ENCODE measurements around the gene IRF8.

IRF8 gene

GRCh38 chr16:85901110-85901509 is 2.1 kb downstream of the IRF8 start:
- Histone ChIP-seq H3K4me3 (ENCODE audit: insufficient read depth in 1 of 2, low read depth in 1 of 2, low read length in 2 of 2) (no peak overlapping the region), H2AK5ac (ENCODE audit: low read length, severe bottlenecking) (no peak overlapping the region), H3K4ac (ENCODE audit: low read depth in 1 of 2, low read length in 2 of 2) (no peak overlapping the region), H2BK5ac (ENCODE audit: low read depth, low read length, poor library complexity, severe bottlenecking) (no peak overlapping the region), H4K8ac (ENCODE audit: low read length) (no peak overlapping the region), H3K4me1 (ENCODE audit: control insufficient read depth, insufficient read depth, low read depth, low read length) (peaks cover 9% of the 10 kb centered on the region), H3K36me3 (ENCODE audit: control insufficient read depth in 1 of 2, insufficient read depth in 2 of 2, low read depth in 1 of 2, low read length in 2 of 2) (peaks cover 0 to 2% of the 10 kb centered on the region in 2 experiments), H3K27ac (ENCODE audit: low read length, poor library complexity, severe bottlenecking) (no peak overlapping the region), H2BK120ac (ENCODE audit: low read depth, low read length) (no peak overlapping the region), H3K4me2 (ENCODE audit: low read length, poor library complexity, severe bottlenecking) (no peak overlapping the region), H4K91ac (ENCODE audit: low read length) (no peak overlapping the region), H3K23ac (ENCODE audit: low read length in 2 of 2) (no peak overlapping the region), H2AFZ (ENCODE audit: low read depth, low read length) (no peak overlapping the region), H3K18ac (ENCODE audit: low read depth in 1 of 2, low read length in 2 of 2) (no peak overlapping the region), H2BK15ac (ENCODE audit: low read depth, poor library complexity, severe bottlenecking) (no peak overlapping the region), H3K14ac (ENCODE audit: low read length in 2 of 2) (no peak overlapping the region), H2BK12ac (ENCODE audit: low read length in 2 of 2) (no peak overlapping the region), H3K79me1 (replicated peaks; ENCODE audit: low read length, poor library complexity, severe bottlenecking) (no peaks in the 10 kb centered on the region), H3K27me3 (ENCODE audit: control insufficient read depth in 1 of 2, insufficient read depth in 1 of 2, low read length in 2 of 2) (peaks cover 59 to 86% of the 10 kb centered on the region in 2 experiments), H3K9me3 (ENCODE audit: control insufficient read depth, low read length) (no peaks in the 10 kb centered on the region), H3K9ac (ENCODE audit: low read length) (no peak overlapping the region)
- DNase-seq = no peak
- 92% methylated on average over 4 of the region's 4 CpGs for WGBS

DNA sequence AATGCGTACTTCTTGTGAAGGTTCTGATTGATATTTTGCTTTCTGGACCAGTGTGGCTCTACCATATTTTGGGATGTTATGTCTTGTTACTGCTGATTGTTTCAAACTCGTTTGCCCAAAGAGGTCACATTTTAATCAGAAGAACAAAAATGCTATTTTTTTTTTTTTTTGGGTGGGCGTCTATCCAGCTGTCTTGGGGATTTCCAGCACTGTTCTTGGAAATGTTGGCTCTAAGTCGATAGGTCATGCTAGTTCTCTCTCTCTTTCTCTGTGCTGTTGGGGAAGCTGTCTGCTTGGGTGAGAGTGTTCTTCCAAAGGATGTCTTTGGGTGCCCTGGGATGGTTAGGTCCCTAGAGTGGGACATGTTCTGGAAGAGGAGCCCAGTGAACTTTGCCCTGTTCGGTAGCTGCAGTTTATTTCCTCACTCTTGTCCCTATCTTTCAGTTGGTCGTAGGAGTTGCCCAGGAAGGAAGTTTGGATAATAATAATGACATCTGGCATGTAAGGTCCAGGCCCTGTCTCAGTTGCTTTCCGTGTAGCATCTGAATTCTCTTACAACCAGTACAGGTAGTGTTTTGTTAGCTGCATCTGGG is 2.9 kb downstream of the IRF8 start:
- Histone ChIP-seq H3K79me1 (replicated peaks; ENCODE audit: low read length, poor library complexity, severe bottlenecking) (no peaks in the 10 kb centered on the region), H3K18ac (ENCODE audit: low read depth in 1 of 2, low read length in 2 of 2) (no peak overlapping the region), H3K27me3 (ENCODE audit: control insufficient read depth in 1 of 2, insufficient read depth in 1 of 2, low read length in 2 of 2) (peaks cover 59 to 79% of the 10 kb centered on the region in 2 experiments), H3K4me2 (ENCODE audit: low read length, poor library complexity, severe bottlenecking) (no peak overlapping the region), H3K23ac (ENCODE audit: low read length in 2 of 2) (no peak overlapping the region), H3K36me3 (ENCODE audit: control insufficient read depth in 1 of 2, insufficient read depth in 2 of 2, low read depth in 1 of 2, low read length in 2 of 2) (peaks cover 0 to 2% of the 10 kb centered on the region in 2 experiments), H3K4ac (ENCODE audit: low read depth in 1 of 2, low read length in 2 of 2) (no peak overlapping the region), H3K27ac (ENCODE audit: low read length, poor library complexity, severe bottlenecking) (no peak overlapping the region), H4K8ac (ENCODE audit: low read length) (no peak overlapping the region), H3K14ac (ENCODE audit: low read length in 2 of 2) (no peak overlapping the region), H2BK120ac (ENCODE audit: low read depth, low read length) (no peak overlapping the region), H4K91ac (ENCODE audit: low read length) (no peak overlapping the region), H3K9me3 (ENCODE audit: control insufficient read depth, low read length) (no peaks in the 10 kb centered on the region), H2BK15ac (ENCODE audit: low read depth, poor library complexity, severe bottlenecking) (no peak overlapping the region), H2AFZ (ENCODE audit: low read depth, low read length) (no peak overlapping the region), H3K4me1 (ENCODE audit: control insufficient read depth, insufficient read depth, low read depth, low read length) (peaks cover 11% of the 10 kb centered on the region), H2AK5ac (ENCODE audit: low read length, severe bottlenecking) (no peak overlapping the region), H2BK5ac (ENCODE audit: low read depth, low read length, poor library complexity, severe bottlenecking) (no peak overlapping the region), H3K4me3 (ENCODE audit: insufficient read depth in 1 of 2, low read depth in 1 of 2, low read length in 2 of 2) (no peak overlapping the region), H3K9ac (ENCODE audit: low read length) (no peak overlapping the region), H2BK12ac (ENCODE audit: low read length in 2 of 2) (no peak overlapping the region)
- 83% methylated on average over 6 of the region's 7 CpGs for WGBS
- DNase-seq = no peak

DNA sequence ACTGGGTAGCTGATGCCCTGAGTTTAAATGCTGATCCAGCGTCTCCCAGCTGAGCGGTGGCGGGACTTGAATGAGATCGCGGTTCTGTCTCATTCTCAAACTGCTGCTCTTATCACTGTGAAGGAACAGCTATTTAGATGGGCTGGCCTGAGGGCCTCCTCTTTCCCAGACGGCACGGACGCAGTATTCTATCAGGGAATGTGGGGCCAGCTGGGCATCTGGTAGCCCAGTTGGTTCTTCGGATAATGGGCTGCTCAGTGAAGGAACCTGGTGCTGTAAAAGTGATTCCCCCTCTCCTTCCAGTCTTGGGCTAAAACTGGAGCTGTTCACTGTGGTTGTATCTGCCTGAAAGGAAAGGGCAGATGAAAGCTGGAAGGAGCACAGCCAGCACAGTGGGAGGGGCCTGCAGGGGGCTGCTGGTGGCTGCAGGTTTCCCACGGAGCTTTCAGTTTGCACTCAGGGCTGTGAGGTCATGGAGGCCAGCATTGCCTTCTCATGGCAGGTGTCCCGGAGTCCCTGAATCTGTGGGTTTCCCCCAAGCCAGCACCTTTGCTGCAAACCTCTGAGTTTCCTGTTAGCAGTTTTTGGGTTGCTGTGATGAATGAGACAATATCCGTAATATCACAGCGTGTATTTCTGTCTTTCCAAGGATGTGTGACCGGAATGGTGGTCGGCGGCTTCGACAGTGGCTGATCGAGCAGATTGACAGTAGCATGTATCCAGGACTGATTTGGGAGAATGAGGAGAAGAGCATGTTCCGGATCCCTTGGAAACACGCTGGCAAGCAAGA is 3.6 kb downstream of the IRF8 start:
- no peak overlapping the region for H2AK5ac ChIP-seq (ENCODE audit: low read length, severe bottlenecking)

GRCh38 chr16:85903559-85903958 is 4.6 kb downstream of the IRF8 start:
- Histone ChIP-seq H4K8ac (ENCODE audit: low read length) (no peak overlapping the region), H2BK5ac (ENCODE audit: low read depth, low read length, poor library complexity, severe bottlenecking) (no peak overlapping the region), H3K18ac (ENCODE audit: low read depth in 1 of 2, low read length in 2 of 2) (no peak overlapping the region), H3K27ac (ENCODE audit: low read length, poor library complexity, severe bottlenecking) (no peak overlapping the region), H3K9ac (ENCODE audit: low read length) (no peak overlapping the region), H2BK15ac (ENCODE audit: low read depth, poor library complexity, severe bottlenecking) (no peak overlapping the region), H3K9me3 (ENCODE audit: control insufficient read depth, low read length) (no peaks in the 10 kb centered on the region), H3K79me1 (replicated peaks; ENCODE audit: low read length, poor library complexity, severe bottlenecking) (no peaks in the 10 kb centered on the region), H3K4me2 (ENCODE audit: low read length, poor library complexity, severe bottlenecking) (no peak overlapping the region), H4K91ac (ENCODE audit: low read length) (no peak overlapping the region), H2AFZ (ENCODE audit: low read depth, low read length) (no peak overlapping the region), H3K36me3 (ENCODE audit: control insufficient read depth in 1 of 2, insufficient read depth in 2 of 2, low read depth in 1 of 2, low read length in 2 of 2) (peaks cover 0 to 2% of the 10 kb centered on the region in 2 experiments), H2BK120ac (ENCODE audit: low read depth, low read length) (no peak overlapping the region), H3K23ac (ENCODE audit: low read length in 2 of 2) (no peak overlapping the region), H3K4me1 (ENCODE audit: control insufficient read depth, insufficient read depth, low read depth, low read length) (peaks cover 8% of the 10 kb centered on the region), H3K27me3 (ENCODE audit: control insufficient read depth in 1 of 2, insufficient read depth in 1 of 2, low read length in 2 of 2) (peaks cover 44 to 71% of the 10 kb centered on the region in 2 experiments), H2BK12ac (ENCODE audit: low read length in 2 of 2) (no peak overlapping the region), H3K14ac (ENCODE audit: low read length in 2 of 2) (no peak overlapping the region), H2AK5ac (ENCODE audit: low read length, severe bottlenecking) (no peak overlapping the region), H3K4me3 (ENCODE audit: insufficient read depth in 1 of 2, low read depth in 1 of 2, low read length in 2 of 2) (no peak overlapping the region), H3K4ac (ENCODE audit: low read depth in 1 of 2, low read length in 2 of 2) (no peak overlapping the region)
- DNase-seq = no peak
- 82% methylated on average over 6 of the region's 6 CpGs for WGBS

More for the DNA sequence above, 3.6 kb downstream of the IRF8 start:
- no peaks in the 10 kb centered on the region for H3K9me3 ChIP-seq (ENCODE audit: control insufficient read depth, low read length)
- H3K36me3 ChIP-seq (ENCODE audit: control insufficient read depth in 1 of 2, insufficient read depth in 2 of 2, low read depth in 1 of 2, low read length in 2 of 2) = peaks cover 0 to 2% of the 10 kb centered on the region in 2 experiments
- no peak overlapping the region for H3K14ac ChIP-seq (ENCODE audit: low read length in 2 of 2)
- no peak overlapping the region for H2BK5ac ChIP-seq (ENCODE audit: low read depth, low read length, poor library complexity, severe bottlenecking)
- no peak overlapping the region for H3K4ac ChIP-seq (ENCODE audit: low read depth in 1 of 2, low read length in 2 of 2)
- H4K91ac ChIP-seq (ENCODE audit: low read length) = no peak overlapping the region
- no peak overlapping the region for H2AFZ ChIP-seq (ENCODE audit: low read depth, low read length)
- WGBS = 87% methylated on average over 20 of the region's 20 CpGs
- H3K4me3 ChIP-seq (ENCODE audit: insufficient read depth in 1 of 2, low read depth in 1 of 2, low read length in 2 of 2) = no peak overlapping the region
- DNase-seq = no peak
- H3K27me3 ChIP-seq (ENCODE audit: control insufficient read depth in 1 of 2, insufficient read depth in 1 of 2, low read length in 2 of 2) = peaks cover 54 to 73% of the 10 kb centered on the region in 2 experiments
- H3K4me2 ChIP-seq (ENCODE audit: low read length, poor library complexity, severe bottlenecking) = no peak overlapping the region
- no peak overlapping the region for H3K27ac ChIP-seq (ENCODE audit: low read length, poor library complexity, severe bottlenecking)
- no peak overlapping the region for H3K23ac ChIP-seq (ENCODE audit: low read length in 2 of 2)
- H3K4me1 ChIP-seq (ENCODE audit: control insufficient read depth, insufficient read depth, low read depth, low read length) = peaks cover 11% of the 10 kb centered on the region
- H4K8ac ChIP-seq (ENCODE audit: low read length) = no peak overlapping the region
- no peak overlapping the region for H2BK15ac ChIP-seq (ENCODE audit: low read depth, poor library complexity, severe bottlenecking)
- no peak overlapping the region for H2BK120ac ChIP-seq (ENCODE audit: low read depth, low read length)
- no peaks in the 10 kb centered on the region for H3K79me1 ChIP-seq (replicated peaks; ENCODE audit: low read length, poor library complexity, severe bottlenecking)
- no peak overlapping the region for H3K9ac ChIP-seq (ENCODE audit: low read length)
- no peak overlapping the region for H2BK12ac ChIP-seq (ENCODE audit: low read length in 2 of 2)
- no peak overlapping the region for H3K18ac ChIP-seq (ENCODE audit: low read depth in 1 of 2, low read length in 2 of 2)
